T47D (cell line): ENCODE results near the gene YPEL5.
"Not testable (repeated sequence)": the region's sequence is repeated elsewhere in the genome, so short reads cannot be mapped to it uniquely, and the experiment has no call there.

Experiments used
- DNase-seq, 2 experiments: peaks; one replicate each; pipeline versions ENCODE4 v3.0.0 to v3.0.0-alpha.2; 2011 to 2012; ENCODE audit warnings: low read depth in 1 of 2, low spot score in 1 of 2
- JUND ChIP-seq: IDR thresholded peaks from 2 replicates; pipeline ENCODE4 v1.6.1; 2012; ENCODE audit warnings: low read depth
- in situ Hi-C: cut with HindIII; loops from 2 replicates; pipeline ENCODE4 v1.10.0; 2016; ENCODE audit warnings: low sequenced_read_pairs, low pct_unique_long_range_greater_than_20kb

The YPEL5 gene

GRCh38 chr2:30113617-30114293 lies 33.1 kb upstream of the YPEL5 start:
- no peak for DNase-seq
- in situ Hi-C loops: no loop called here
- TF ChIP-seq JUND: no peak

DNA sequence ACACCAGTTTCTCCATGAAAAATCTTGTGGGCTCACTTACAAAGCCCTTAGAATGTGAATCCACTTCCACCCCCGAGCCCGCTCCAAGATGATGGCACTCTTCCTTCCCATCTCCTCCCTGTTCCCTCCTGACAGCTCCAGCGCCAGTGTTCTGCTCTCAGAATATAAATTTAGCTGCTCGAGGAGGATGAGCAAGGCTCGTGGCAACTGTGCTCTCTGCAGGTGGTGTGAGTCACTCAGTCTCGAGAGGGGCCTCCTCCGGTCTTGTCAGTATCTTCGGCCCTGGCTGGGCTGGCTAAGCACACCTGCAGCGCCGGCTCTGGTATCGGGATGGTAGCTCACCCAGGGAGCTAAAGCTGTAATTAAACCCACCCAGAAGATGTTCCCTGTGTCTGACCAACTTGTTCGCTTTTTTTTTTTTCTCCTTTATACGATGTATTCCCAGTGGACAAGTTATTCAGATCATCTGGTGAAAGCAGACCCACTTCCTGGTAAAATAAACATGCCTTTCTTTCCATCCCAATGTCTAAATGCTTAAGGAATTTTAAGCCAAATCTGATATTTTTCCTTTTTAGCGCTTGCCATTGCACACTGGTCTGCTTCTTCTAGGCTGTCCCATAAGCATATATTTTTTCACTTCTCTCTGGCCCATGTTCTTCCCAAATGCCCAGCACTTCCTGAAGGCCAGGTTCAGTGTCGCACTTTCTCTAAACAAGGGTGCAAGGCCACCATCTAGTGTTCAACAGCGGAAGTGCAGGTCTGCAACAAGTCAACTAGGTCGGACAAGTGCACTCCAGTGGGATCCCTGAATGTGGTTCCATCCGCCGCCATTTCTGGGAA lies 31.4 kb upstream of the YPEL5 start:
- in situ Hi-C loops: no loop called here

GRCh38 chr2:30115981-30116285 lies 30.9 kb upstream of the YPEL5 start:
- TF ChIP-seq JUND: no peak
- no peak for DNase-seq
- in situ Hi-C loops: no loop called here

More for the DNA sequence above, 31.4 kb upstream of the YPEL5 start:
- no peak for TF ChIP-seq JUND
- peak; percentile 37 to 82 for DNase-seq

- no peak for DNase-seq
- no peak for TF ChIP-seq JUND
- in situ Hi-C loops: no loop called here
These were observed 24.4 kb upstream of the YPEL5 start for GRCh38 chr2:30122362-30122761.

DNA sequence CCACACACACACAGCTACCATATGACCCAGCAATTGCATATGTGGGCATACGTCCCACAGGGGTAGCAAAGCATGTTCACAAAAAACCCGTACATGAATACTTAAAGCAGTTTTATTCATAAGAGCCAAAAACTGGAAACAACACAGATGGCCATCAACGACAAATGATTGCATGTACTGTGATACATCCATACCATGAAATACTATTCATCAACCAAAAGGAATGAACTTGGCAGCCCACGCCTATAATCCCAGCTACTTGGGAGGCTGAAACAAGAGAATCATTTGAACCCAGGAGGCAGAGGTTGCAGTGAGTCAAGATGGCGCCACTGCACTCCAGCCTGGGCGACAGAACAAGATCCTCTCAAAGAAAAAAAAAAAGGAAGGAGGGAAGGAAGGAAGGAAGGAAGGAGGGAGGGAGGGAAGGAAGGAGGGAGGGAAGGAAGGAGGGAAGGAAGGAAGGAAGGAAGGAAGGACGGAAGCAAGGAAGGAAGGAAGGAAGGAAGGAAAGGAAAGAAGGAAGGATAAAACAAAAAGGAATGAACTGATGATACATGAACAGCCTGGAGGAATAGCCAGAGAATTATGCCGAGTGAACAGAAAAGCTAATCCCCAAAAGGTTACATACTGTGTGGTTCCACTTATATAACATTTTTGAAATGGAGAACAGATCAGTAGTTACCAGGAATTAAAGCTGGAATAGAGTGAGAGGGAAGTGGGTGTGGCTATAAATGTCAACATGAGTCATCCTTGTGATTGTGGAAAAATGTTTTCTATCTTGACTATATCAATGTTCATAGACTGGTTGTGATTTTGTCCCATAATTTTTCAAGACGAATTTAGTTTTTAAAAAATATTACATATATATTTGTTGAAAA lies 19.6 kb upstream of the YPEL5 start:
- in situ Hi-C loops: no loop called here
- DNase-seq: no peak
- no peak for TF ChIP-seq JUND

GRCh38 chr2:30134582-30134981 lies 12.2 kb upstream of the YPEL5 start:
- no peak for TF ChIP-seq JUND
- no peak for DNase-seq
- in situ Hi-C loops: no loop called here

DNA sequence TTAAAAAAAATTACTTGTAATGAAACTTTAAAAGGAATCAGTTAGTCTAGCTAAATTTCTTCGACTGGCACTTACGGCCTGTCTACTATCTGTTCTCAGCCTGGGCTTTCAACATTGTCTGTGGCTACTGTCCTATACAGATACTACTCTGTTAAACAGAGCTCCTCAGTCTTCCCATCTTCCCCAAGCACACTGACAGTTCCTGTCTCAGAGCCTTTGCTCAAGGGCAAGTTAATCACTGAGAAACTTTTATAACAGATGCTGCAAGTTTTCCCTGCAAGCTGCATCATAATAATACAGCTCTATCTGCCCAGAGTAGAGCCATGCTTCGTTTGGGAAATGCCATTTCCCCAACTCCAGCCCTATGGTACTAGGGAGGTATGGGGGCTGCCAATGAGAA lies 11.3 kb upstream of the YPEL5 start:
- in situ Hi-C loops: no loop called here
- no peak for DNase-seq
- no peak for TF ChIP-seq JUND

DNA sequence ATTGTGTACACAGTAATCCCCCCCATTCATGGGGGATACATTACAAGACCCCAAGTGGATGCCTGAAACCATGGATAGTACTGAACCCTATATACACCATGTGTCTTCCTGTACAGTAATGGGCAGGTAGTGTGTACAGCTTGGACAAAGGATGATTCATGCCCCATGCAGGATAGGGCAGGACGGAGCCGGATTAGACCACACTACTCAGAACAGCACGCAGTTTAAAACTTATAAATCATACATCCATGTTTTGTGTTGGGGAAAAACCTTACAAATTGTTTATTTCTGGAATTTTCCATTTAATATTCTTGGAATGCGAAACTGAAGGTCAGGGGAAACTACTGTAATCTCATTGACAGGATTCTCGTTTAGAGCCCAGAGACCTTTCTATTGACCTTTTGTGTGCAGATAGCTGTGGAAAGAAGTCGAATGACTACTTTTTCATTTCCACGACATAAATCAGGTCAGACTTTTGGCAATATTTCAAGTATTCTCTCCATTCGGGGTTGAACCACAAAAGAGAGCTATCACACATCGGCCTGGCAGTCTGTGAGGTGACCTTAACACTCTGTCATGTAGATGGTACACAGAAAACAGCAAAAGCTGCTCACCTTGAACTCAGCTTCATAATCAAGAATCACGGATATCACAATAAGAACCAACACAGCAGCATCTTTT lies 9.9 kb upstream of the YPEL5 start:
- TF ChIP-seq JUND: no peak
- DNase-seq: no peak
- in situ Hi-C loops: no loop called here

DNA sequence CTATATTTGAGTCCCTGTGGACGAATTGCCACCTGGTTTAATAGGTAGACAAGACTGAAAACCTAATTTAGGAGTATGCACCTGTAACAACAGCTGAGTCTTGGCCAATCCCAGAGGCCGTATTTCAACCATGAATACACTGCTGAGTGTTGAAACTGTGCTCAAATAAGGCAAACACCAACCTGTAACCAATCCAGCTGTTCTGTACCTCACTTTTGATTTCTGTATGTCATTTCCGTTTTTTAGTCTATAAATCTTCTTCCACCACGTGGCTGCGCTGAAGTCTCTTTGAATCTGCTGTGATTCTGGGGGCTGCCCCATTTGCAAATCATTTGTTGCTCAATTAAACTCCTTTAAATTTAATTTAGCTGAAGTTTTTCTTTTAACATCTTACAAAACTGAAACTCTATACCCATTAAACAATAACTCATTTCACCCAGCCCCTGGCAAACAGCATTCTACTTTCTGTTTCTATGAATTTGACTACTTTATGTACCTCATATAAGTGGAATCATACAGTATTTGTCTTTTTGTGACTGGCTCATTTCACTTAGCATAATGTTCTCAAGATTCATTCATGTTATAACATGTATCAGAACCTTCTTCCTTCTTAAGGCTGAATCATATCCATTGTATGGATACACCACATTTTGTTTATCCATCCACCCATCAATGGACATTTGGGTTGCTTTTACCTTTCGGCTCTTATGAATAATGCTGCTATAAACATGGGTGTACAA lies 7.5 kb upstream of the YPEL5 start:
- TF ChIP-seq JUND: no peak
- no peak for DNase-seq
- in situ Hi-C loops: no loop called here

DNA sequence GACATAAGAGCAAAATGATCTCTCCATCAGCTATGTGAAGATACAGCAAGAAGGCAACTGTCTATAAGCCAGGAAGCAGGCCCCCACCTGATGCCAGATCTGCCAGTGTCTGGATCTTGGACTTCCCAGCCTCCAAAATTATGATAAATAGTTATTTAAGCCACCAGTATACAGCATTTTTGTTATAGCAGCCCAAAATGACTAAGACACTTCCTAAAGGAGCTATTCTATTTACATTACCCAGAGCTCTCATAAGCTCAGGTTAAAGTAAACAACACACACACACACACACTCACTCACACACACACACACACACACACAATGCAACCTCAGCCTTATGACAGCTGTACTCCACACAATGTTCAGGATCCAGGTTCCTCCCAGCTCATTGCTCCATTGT lies 5.7 kb upstream of the YPEL5 start:
- no peak for TF ChIP-seq JUND
- in situ Hi-C loops: no loop called here
- no peak for DNase-seq

GRCh38 chr2:30144260-30144659 lies 2.5 kb upstream of the YPEL5 start:
- in situ Hi-C loops: no loop called here
- no peak for TF ChIP-seq JUND
- no peak for DNase-seq

DNA sequence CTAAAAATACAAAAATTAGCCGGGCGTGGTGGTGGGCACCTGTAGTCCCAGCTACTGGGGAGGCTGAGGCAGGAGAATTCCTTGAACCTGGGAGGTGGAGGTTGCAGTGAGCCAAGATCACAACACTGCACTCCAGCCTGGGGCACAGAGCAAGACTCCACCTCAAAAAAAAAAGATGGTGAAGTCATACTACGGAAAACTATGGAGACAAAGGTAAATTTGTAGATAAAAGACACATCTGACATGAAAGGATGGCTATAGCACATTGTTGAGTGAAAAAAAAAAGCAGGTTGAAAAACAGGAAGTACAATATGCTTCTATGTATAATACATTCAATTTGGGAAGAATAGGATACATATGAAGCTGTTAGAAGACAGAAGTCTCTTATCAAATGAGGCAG lies 1.9 kb upstream of the YPEL5 start:
- DNase-seq, in situ Hi-C loops: not testable (repeated sequence)
